GM18517 (cell line): Measurements from ENCODE around the gene WFDC10B.
"Not testable (repeated sequence)": the region's sequence is repeated elsewhere in the genome, so short reads cannot be mapped to it uniquely, and the experiment has no call there.

ENCODE experiments used
- ATAC-seq: cut with Tn5 transposase; IDR thresholded peaks from one replicate; pipeline ENCODE4 v1.9.1; 2021; ENCODE audit warnings: mild to moderate bottlenecking, moderate library complexity; ENCODE audit not compliant: unreplicated experiment

The WFDC10B gene

GRCh38 chr20:45704969-45705637, at the start of gene WFDC10B:
WFDC10B (minus strand) TSS chr20:45705019; CDS start chr20:45685992, 19,027 bp downstream.
- no peak for ATAC-seq

- ATAC-seq: no peak
Measured at GRCh38 chr20:45752746-45753145, 47.9 kb upstream of the WFDC10B start.

GRCh38 chr20:45751721-45752120, 46.9 kb upstream of the WFDC10B start:
- no peak for ATAC-seq

- no peak for ATAC-seq
Measured at GRCh38 chr20:45745015-45745414, 40.2 kb upstream of the WFDC10B start.

- ATAC-seq: no peak
Measured at GRCh38 chr20:45742596-45742995, 37.8 kb upstream of the WFDC10B start.

GRCh38 chr20:45735988-45736387, 31.2 kb upstream of the WFDC10B start:
- ATAC-seq: no peak

- no peak for ATAC-seq
Measured at GRCh38 chr20:45735552-45735951, 30.7 kb upstream of the WFDC10B start.

- ATAC-seq: no peak
Measured at GRCh38 chr20:45732199-45732598, 27.4 kb upstream of the WFDC10B start.

GRCh38 chr20:45727044-45727443, 22.2 kb upstream of the WFDC10B start:
- ATAC-seq: no peak

- no peak for ATAC-seq
Measured at GRCh38 chr20:45725134-45725533, 20.3 kb upstream of the WFDC10B start.

GRCh38 chr20:45722047-45722446, 17.2 kb upstream of the WFDC10B start, which contains the start of gene SPINT4:
SPINT4 (plus strand) TSS chr20:45722347; CDS start chr20:45722368, 21 bp downstream.
- no peak for ATAC-seq

- not testable (repeated sequence) for ATAC-seq
Measured at GRCh38 chr20:45716141-45716688, 11.4 kb upstream of the WFDC10B start.

- no peak for ATAC-seq
Measured at GRCh38 chr20:45701873-45702272, 2.9 kb downstream of the WFDC10B start, which contains the start of gene WFDC13. WFDC13 (plus strand) TSS chr20:45702038; CDS start chr20:45702124, 86 bp downstream.

GRCh38 chr20:45701104-45701503, 3.7 kb downstream of the WFDC10B start:
- no peak for ATAC-seq

GRCh38 chr20:45695496-45695895, 9.3 kb downstream of the WFDC10B start:
- ATAC-seq: no peak

GRCh38 chr20:45693346-45693745, 11.5 kb downstream of the WFDC10B start:
- not testable (repeated sequence) for ATAC-seq

- ATAC-seq: no peak
Measured at GRCh38 chr20:45685896-45686295, 18.9 kb downstream of the WFDC10B start.

- no peak for ATAC-seq
Measured at GRCh38 chr20:45679650-45680049, 25.2 kb downstream of the WFDC10B start.

- ATAC-seq: no peak
Measured at GRCh38 chr20:45672765-45673164, 32.1 kb downstream of the WFDC10B start.

- ATAC-seq: no peak
Measured at GRCh38 chr20:45670139-45670538, 34.7 kb downstream of the WFDC10B start, which contains the start of gene WFDC11. WFDC11 (minus strand) TSS chr20:45670239; CDS start chr20:45650600, 19,639 bp downstream.

GRCh38 chr20:45657038-45657437, 47.8 kb downstream of the WFDC10B start:
- ATAC-seq: not testable (repeated sequence)

GRCh38 chr20:45651726-45652125, 53.1 kb downstream of the WFDC10B start:
- not testable (repeated sequence) for ATAC-seq
